Muscle layer of duodenum (tissue), 2 donors: ENCODE data around the gene FOXP4.

Experiments
- H3K27ac ChIP-seq: one replicate; pipeline ENCODE4 v1.7.0; 2013; ENCODE audit warnings: mild to moderate bottlenecking, low read length
- H3K27me3 ChIP-seq: one replicate; pipeline ENCODE4 v1.7.0; 2013; ENCODE audit warnings: low read depth, mild to moderate bottlenecking, control low read depth, low read length
- H3K36me3 ChIP-seq, 2 donors: one replicate each; pipeline ENCODE4 v1.7.0; 2013; ENCODE audit warnings: low read length in 2 of 2, control low read depth in 1 of 2, mild to moderate bottlenecking in 1 of 2; ENCODE audit not compliant: insufficient read depth in 2 of 2, control insufficient read depth in 1 of 2
- H3K4me1 ChIP-seq, 2 donors: one replicate each; pipeline ENCODE4 v1.7.0; 2013; ENCODE audit warnings: low read length in 2 of 2, mild to moderate bottlenecking in 2 of 2, control low read depth in 1 of 2, moderate library complexity in 1 of 2; ENCODE audit not compliant: insufficient read depth in 2 of 2, control insufficient read depth in 1 of 2
- H3K4me3 ChIP-seq, 2 donors: one replicate each; pipeline ENCODE4 v1.7.0; 2013; ENCODE audit warnings: low read length in 2 of 2, low read depth in 1 of 2, mild to moderate bottlenecking in 1 of 2
- H3K9me3 ChIP-seq, 2 donors: one replicate each; pipeline ENCODE4 v1.7.0; 2013; ENCODE audit warnings: low read length in 2 of 2, control low read depth in 1 of 2, mild to moderate bottlenecking in 1 of 2; ENCODE audit not compliant: control insufficient read depth in 1 of 2
- donor health status: healthy.

FOXP4 gene

DNA sequence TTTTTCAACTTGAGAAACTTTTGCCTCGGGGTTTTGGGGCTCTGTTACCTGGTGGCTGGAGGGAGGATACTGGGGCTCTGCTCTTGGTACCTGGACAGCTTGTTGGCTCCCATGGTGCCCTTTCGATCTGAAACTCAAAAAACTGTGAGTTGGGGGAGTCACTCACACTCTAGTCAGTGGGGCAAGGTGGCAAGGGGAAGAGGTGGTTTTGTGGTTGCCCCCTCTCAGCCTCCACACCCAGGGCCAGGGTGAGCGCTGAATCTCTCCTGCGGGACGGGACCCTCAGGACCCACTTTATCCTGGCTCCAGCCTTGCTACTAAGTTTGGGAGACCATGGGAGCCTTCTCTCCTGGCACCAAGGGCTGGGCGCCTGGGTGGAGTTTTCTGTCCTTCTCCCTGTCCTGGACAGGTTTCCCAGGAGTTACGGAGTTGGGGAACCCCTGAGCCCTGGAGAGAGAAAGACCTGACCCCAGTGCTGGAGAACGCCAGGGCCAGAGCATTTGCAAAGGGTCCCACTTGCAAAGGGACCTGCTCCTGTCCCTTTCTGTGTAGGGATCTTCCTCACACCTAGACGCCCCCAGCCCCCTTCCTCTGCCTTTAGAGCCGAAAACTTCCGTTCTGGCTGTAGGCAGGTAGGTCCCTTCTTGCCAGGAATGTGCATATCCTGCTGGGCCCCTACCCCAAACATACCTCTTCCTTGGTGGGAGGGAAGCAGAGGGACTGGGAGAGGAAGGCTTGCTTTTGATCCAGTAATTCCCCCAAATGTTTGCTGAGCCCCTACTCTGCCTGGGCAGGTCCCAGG is 2.9 kb downstream of the FOXP4 start:
- peak overlapping the region; percentile 77 to 85 for H3K4me3 ChIP-seq
- H3K4me1 ChIP-seq: peaks cover 7 to 45% of the 10 kb centered on the region in 2 donors
- H3K9me3 ChIP-seq: no peaks in the 10 kb centered on the region
- H3K36me3 ChIP-seq: peaks cover 0 to 7% of the 10 kb centered on the region in 2 donors
- no peaks in the 10 kb centered on the region for H3K27me3 ChIP-seq
- H3K27ac ChIP-seq: no peak overlapping the region

DNA sequence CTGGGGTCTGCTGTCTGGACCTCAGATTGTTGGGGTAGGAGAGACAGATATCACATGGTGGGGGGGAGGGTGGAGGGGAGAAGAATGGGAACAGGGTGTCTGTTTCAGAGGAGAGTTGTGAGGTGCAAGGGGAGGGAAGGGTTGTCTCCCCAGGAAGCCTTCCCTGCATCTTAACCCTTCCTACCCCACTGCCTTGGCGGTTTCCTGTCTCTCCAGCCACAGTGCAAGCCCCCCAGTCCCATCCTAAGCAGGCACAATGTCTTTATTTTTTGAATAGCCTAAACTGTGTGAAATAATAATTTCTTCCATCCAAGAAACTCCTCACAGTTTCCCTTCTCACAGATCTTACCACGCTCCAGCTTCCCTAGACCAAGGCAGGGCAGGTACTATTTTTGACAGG is 3.5 kb downstream of the FOXP4 start:
- no peak overlapping the region for H3K27ac ChIP-seq
- no peak overlapping the region for H3K4me3 ChIP-seq
- H3K9me3 ChIP-seq: no peaks in the 10 kb centered on the region
- H3K4me1 ChIP-seq: peaks cover 7 to 45% of the 10 kb centered on the region in 2 donors
- peaks cover 0 to 7% of the 10 kb centered on the region in 2 donors for H3K36me3 ChIP-seq
- no peaks in the 10 kb centered on the region for H3K27me3 ChIP-seq

DNA sequence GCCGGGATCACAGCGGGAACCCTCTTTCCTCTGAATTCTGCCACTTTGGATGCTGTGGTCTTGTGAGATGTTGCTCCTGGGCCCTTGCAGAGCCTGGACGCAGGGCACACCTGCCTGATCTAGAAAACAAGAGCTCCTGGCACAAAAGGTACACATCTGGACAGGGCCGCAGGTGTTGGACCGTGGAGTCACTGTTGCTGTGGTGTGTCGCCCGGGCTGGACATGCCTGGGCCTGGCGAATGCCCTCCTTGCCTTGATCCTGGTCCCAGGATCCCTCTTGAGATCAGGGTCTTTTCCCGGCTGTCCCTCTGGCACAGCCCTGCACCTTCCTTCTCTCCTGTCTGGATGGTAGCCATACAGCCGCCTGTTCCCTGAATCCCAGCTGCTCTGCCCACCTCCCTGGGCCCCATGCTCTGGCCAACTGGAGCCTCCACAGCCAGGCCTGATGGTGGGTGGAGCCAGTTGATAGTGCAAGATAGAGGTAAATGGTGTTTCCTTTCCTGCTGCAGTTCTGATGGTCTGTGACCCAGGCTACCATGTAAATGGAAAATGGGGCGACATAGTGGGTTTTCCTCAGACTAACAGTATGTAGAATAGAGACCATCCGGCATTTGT is 5.0 kb downstream of the FOXP4 start:
- Histone ChIP-seq H3K36me3 (peaks cover 0 to 7% of the 10 kb centered on the region in 2 donors), H3K9me3 (no peaks in the 10 kb centered on the region), H3K27me3 (no peaks in the 10 kb centered on the region), H3K4me1 (peaks cover 3 to 36% of the 10 kb centered on the region in 2 donors), H3K27ac (no peak overlapping the region), H3K4me3 (no peak overlapping the region)

DNA sequence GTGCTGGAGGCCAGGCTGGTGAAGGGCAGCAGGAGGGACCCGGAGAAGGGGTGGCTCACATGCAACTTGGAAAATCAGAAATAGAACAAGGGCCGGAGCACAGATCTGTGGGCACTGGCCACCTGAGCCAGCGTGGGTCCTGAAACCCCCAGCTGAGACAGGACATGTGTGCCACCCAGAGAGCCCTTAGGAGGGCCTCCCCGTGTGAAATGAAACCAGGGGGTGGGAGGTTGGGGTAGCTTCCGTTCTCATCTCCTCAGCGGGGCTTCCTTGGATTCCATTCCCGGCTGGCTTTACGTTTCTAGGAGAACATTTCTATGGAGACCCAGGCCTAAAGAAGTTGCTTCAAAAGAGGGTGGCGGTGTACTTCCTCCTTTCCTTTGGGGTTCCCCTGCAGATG is 5.7 kb downstream of the FOXP4 start:
- no peak overlapping the region for H3K27ac ChIP-seq
- H3K27me3 ChIP-seq: no peaks in the 10 kb centered on the region
- no peak overlapping the region for H3K4me3 ChIP-seq
- peaks cover 3 to 36% of the 10 kb centered on the region in 2 donors for H3K4me1 ChIP-seq
- no peaks in the 10 kb centered on the region for H3K9me3 ChIP-seq
- H3K36me3 ChIP-seq: peaks cover 0 to 7% of the 10 kb centered on the region in 2 donors

DNA sequence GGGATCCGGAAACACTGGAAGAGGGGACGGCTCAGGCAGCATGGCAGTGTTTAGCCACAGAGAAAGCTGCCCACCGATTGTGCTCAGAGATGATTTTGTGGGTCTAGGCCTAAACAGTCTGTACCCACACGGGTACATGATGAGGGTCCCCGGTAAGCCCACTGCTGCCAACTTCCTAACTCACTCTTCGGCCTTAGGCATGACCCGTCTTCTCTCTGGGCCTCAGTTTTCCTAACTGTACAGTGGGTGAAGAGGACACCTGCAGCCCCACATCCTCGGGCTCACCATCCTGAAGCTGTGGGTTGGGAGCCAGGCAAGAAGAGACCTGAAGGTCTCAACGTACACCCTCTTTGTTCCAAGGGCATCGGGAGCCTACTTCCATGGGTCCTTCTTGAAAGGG is 6.5 kb downstream of the FOXP4 start:
- no peaks in the 10 kb centered on the region for H3K27me3 ChIP-seq
- H3K36me3 ChIP-seq: peaks cover 0 to 7% of the 10 kb centered on the region in 2 donors
- H3K27ac ChIP-seq: no peak overlapping the region
- no peak overlapping the region for H3K4me3 ChIP-seq
- H3K4me1 ChIP-seq: peaks cover 3 to 35% of the 10 kb centered on the region in 2 donors
- H3K9me3 ChIP-seq: no peaks in the 10 kb centered on the region

DNA sequence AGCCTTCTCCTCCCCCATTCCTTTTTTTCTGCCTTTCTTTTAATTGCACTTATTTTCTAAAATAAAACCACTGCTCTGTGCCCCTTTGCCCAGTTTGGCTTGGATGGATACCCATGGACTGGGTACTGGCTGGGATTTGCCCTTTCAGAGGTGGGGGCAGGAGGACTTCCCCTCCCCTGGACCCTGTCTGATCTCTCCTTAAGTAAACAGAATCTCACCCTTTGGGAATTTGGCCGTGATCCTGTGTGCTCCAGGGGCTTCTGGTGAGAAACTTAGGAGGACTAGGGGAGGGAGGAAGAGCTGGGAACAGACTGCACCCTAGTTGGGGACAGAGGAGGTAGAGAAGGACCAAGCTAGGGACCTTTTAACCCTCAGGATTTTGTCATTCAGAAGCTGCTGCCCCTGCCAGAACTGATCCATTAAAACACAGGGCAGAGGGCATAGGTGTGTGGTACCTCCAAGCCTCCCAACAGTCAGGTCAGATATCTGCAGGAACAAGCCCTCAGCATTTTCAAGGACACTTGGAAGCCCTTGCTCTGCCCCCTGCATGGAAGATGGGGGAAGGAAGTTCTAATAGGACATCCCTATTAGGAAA is 7.3 kb downstream of the FOXP4 start:
- peaks cover 0 to 28% of the 10 kb centered on the region in 2 donors for H3K4me1 ChIP-seq

DNA sequence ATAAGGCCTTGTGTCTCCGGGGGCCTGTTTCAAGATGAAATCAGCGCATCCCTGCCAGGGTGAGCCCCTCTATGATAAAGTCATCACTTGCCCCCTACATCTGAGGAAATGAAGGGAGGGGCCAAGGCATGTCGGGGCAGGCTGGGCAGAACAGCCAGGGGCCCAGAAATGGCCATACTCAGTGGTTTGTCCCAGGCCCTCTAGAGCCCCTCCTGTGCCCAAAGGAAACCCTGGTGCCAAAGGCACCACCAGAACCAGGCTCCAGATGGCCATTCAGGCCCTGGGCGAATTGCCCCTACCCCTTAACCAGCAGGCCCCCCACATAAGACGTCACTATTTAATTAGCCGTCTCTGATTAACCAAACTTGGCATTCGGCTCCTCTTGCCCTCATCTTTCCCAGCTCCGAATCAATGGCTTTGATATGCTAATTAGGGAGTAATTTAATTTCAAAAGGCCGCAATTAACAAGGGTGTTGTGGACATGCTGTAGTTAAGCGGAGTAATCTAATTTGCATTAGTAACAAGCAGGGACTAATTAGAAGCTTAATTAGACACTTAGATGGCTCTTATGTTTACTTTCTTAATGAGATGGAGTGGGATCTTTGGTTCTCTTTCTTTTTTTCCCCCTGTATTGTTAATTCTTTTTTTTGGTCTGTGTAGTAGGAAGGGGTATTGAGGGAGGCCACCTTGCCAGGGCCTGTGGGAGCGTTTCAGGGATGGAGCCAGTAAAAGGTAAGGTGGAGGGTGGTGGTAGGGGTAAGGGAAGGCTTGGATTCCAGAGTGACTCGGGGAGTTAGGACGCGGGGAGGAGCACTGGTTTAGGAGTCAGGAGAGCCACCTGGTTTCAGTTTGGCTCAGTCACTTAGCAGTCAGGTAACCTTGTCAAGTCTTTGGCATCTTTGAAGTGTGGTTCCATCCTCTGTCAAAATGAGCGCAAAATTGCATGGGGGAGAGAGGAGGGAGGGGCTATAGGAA is 9.4 kb downstream of the FOXP4 start:
- H3K4me1 ChIP-seq: peaks cover 0 to 23% of the 10 kb centered on the region in 2 donors
- no peak overlapping the region for H3K4me3 ChIP-seq
- H3K36me3 ChIP-seq: peaks cover 0 to 7% of the 10 kb centered on the region in 2 donors
- H3K27ac ChIP-seq: no peak overlapping the region
- no peaks in the 10 kb centered on the region for H3K27me3 ChIP-seq
- no peaks in the 10 kb centered on the region for H3K9me3 ChIP-seq

More for the DNA sequence above, 7.3 kb downstream of the FOXP4 start:
- H3K27me3 ChIP-seq: no peaks in the 10 kb centered on the region
- peaks cover 0 to 7% of the 10 kb centered on the region in 2 donors for H3K36me3 ChIP-seq
- H3K27ac ChIP-seq: no peak overlapping the region
- no peak overlapping the region for H3K4me3 ChIP-seq
- no peaks in the 10 kb centered on the region for H3K9me3 ChIP-seq

DNA sequence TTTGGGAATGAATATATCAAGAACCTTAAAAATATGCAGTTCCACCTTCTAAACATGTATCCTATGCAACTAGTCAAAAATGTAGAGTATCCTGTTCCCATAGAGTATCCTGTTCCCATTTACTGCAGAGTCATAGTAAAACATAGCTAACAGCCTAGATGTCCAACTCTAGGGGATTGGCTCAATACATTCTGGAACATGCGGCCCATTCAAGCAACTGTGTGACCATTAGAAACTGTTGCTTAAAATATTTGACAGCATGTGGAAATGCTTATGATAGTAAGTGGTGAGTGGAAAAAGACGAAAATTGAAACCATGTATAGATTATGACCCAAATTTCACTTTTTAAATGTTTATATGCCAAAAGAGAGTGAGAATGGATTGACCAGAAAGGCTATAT is 11.2 kb downstream of the FOXP4 start:
- no peaks in the 10 kb centered on the region for H3K9me3 ChIP-seq
- H3K4me1 ChIP-seq: peaks cover 0 to 26% of the 10 kb centered on the region in 2 donors
- no peak overlapping the region for H3K27ac ChIP-seq
- H3K27me3 ChIP-seq: no peaks in the 10 kb centered on the region
- H3K4me3 ChIP-seq: no peak overlapping the region
- no peaks in the 10 kb centered on the region for H3K36me3 ChIP-seq

DNA sequence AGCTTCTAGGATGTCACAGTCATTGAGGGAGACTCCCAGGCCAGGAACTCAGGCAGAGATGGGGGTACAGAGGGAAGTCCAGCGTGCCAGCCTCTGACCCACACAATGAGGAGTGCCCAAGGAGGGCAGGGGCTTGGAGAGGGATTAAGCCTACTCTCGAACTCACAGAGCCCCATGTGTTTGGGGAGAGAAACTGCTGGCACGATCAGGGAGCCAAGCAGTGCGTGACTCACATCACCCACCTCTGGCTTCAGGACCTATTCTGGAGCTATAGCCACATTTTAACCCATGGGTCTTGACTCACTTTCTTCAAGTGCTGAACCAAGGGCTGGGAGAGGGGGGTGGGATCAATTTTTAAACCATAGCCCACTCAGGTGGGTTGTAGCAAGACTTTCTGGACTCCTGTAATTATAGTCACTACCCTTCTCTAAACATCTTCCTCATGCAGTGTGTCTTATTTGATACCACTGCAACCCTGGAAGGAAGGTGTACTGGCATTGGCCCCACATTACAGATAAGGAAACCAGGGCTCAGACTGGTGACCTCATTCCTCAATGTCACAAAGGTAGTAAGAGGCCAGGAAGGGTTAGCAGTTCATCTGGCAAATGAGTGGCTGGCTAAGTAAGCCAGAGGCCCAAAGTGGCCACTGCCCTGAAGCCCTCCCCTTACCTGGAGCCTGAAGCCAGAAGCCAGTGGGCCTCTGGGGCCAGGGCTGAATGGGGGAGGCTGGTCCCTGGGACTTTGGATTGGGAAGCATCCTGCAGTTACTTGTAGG is 12.0 kb downstream of the FOXP4 start:
- Histone ChIP-seq H3K36me3 (no peaks in the 10 kb centered on the region), H3K9me3 (no peaks in the 10 kb centered on the region), H3K4me3 (no peak overlapping the region), H3K27me3 (no peaks in the 10 kb centered on the region), H3K27ac (no peak overlapping the region), H3K4me1 (peaks cover 0 to 29% of the 10 kb centered on the region in 2 donors)

DNA sequence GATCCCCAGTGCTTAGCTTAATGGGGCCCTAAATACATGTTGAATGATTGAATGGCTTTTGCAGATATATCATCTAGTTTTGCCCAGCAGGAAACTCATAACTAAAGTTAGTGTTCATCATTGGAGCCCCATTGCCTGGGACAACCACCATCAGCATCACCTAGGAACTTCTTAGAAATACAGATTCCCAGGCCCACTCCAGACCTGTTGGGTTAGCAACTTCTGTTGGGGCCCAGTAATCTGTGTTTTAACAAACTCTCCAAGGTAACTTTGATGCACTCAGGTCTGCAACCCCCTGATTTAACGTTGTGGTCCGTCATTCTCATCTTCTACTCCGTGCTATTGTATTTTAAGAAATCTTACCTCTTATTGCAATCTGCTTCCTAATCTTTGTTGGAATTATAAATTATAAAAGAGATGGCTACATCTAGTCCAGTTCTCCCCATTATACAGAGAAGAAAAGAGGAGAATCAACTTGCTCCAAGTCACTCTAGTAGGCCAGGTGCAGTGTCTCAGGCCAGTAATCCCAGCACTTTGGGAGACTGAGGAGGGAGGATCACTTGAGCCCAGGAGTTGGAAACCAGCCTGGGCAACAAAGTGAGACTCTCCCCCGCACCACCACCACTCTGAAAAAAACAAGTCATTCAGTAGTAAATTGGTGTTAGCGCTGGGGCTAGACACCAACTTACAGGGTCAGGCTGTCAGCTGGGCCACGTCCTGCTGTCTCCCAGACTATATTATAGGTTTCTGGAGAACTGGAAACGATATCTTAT is 13.7 kb downstream of the FOXP4 start:
- Histone ChIP-seq H3K36me3 (no peaks in the 10 kb centered on the region), H3K9me3 (no peaks in the 10 kb centered on the region), H3K4me1 (peaks cover 0 to 25% of the 10 kb centered on the region in 2 donors), H3K27ac (no peak overlapping the region), H3K4me3 (peak overlapping the region; percentile 67 to 68), H3K27me3 (no peaks in the 10 kb centered on the region)
